ENCODE measurements around the gene IGFL2. TPM values are rescaled to one million over a fixed set of nuclear protein-coding genes. Genes with fewer than 3 reads are reported as not detected.
"Not testable (repeated sequence)": the region's sequence is repeated elsewhere in the genome, so short reads cannot be mapped to it uniquely, and the experiment has no call there.

IGFL2 gene
- total RNA-seq, 1 experiment from 2014 or later, result not detected

- DNase-seq (ENCODE audit: low read depth, low spot score); H3K79me2 ChIP-seq (ENCODE audit: insufficient read depth, low read length); POLR2A ChIA-PET; H3K4me3 ChIP-seq (replicated peaks in 1 of 2; ENCODE audit: low read depth in 1 of 2, low read length in 2 of 2); H3K27me3 ChIP-seq (ENCODE audit: insufficient read depth, low read length); H3K36me3 ChIP-seq (ENCODE audit: control insufficient read depth in 1 of 2, insufficient read depth in 2 of 2, low read length in 2 of 2); H3K9ac ChIP-seq (ENCODE audit: low read length); ATAC-seq; BruUV-seq (replicated peaks); H2AFZ ChIP-seq (ENCODE audit: low read depth, low read length, poor library complexity, severe bottlenecking); RAD21 ChIA-PET (ENCODE audit: low non-redundant PET in 1 of 2, low total read pairs in 2 of 2, uncharacterized antibody in 2 of 2, unreplicated experiment in 2 of 2); H4K20me1 ChIP-seq (ENCODE audit: insufficient read depth); H3K27ac ChIP-seq (ENCODE audit: low read depth, low read length); H3K9me2 ChIP-seq (ENCODE audit: insufficient read depth); H3K9me3 ChIP-seq (ENCODE audit: control insufficient read depth in 1 of 2, insufficient read depth in 1 of 2, low read depth in 1 of 2, low read length in 2 of 2); H3K4me2 ChIP-seq (ENCODE audit: low read length); CTCF ChIA-PET; intact Hi-C loops (cut with micrococcal nuclease): not testable (repeated sequence)
- H3K4me1 ChIP-seq (ENCODE audit: control insufficient read depth in 1 of 2, insufficient read depth in 2 of 2, low read length in 2 of 2), result peaks cover 32 to 64% of the 10 kb centered on the region in 2 experiments
Measured at GRCh38 chr19:46207858-46208257, 59.8 kb downstream of the IGFL2 start.

- RAD21 ChIA-PET (ENCODE audit: low non-redundant PET in 1 of 2, low total read pairs in 2 of 2, uncharacterized antibody in 2 of 2, unreplicated experiment in 2 of 2), result no interaction called here
- Histone ChIP-seq H4K20me1 (ENCODE audit: insufficient read depth) (no peaks in the 10 kb centered on the region), H3K4me2 (ENCODE audit: low read length) (no peak overlapping the region), H3K36me3 (ENCODE audit: control insufficient read depth in 1 of 2, insufficient read depth in 2 of 2, low read length in 2 of 2) (no peaks in the 10 kb centered on the region), H3K79me2 (ENCODE audit: insufficient read depth, low read length) (no peaks in the 10 kb centered on the region), H3K4me1 (ENCODE audit: control insufficient read depth in 1 of 2, insufficient read depth in 2 of 2, low read length in 2 of 2) (peaks cover 27 to 61% of the 10 kb centered on the region in 2 experiments), H3K27me3 (ENCODE audit: insufficient read depth, low read length) (peaks cover 9% of the 10 kb centered on the region; the same call in 1 of the 2 replicates), H3K4me3 (replicated peaks in 1 of 2; ENCODE audit: low read depth in 1 of 2, low read length in 2 of 2) (no peak overlapping the region), H3K9me3 (ENCODE audit: control insufficient read depth in 1 of 2, insufficient read depth in 1 of 2, low read depth in 1 of 2, low read length in 2 of 2) (no peaks in the 10 kb centered on the region), H3K9ac (ENCODE audit: low read length) (no peak overlapping the region), H3K9me2 (ENCODE audit: insufficient read depth) (no peaks in the 10 kb centered on the region), H3K27ac (ENCODE audit: low read depth, low read length) (no peak overlapping the region), H2AFZ (ENCODE audit: low read depth, low read length, poor library complexity, severe bottlenecking) (no peak overlapping the region)
- POLR2A ChIA-PET, result no interaction called here
- intact Hi-C loops (cut with micrococcal nuclease), result no loop called here
- CTCF ChIA-PET, result no interaction called here
- DNase-seq (ENCODE audit: low read depth, low spot score), result no peak
- ATAC-seq, result no peak
- BruUV-seq (replicated peaks), result no TSS peak
- TF ChIP-seq, protein P1, sequence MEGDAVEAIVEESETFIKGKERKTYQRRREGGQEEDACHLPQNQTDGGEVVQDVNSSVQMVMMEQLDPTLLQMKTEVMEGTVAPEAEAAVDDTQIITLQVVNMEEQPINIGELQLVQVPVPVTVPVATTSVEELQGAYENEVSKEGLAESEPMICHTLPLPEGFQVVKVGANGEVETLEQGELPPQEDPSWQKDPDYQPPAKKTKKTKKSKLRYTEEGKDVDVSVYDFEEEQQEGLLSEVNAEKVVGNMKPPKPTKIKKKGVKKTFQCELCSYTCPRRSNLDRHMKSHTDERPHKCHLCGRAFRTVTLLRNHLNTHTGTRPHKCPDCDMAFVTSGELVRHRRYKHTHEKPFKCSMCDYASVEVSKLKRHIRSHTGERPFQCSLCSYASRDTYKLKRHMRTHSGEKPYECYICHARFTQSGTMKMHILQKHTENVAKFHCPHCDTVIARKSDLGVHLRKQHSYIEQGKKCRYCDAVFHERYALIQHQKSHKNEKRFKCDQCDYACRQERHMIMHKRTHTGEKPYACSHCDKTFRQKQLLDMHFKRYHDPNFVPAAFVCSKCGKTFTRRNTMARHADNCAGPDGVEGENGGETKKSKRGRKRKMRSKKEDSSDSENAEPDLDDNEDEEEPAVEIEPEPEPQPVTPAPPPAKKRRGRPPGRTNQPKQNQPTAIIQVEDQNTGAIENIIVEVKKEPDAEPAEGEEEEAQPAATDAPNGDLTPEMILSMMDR (IDR thresholded peaks at IDR 0.05 in 2 of 3, conservative IDR thresholded peaks at IDR 0.05 in 1 of 3; ENCODE audit: borderline replicate concordance in 1 of 3, insufficient read depth in 1 of 3, low read depth in 2 of 3, low read length in 2 of 3), result no peak
- no peak for TF ChIP-seq TCF7L2 (IDR thresholded peaks at IDR 0.05; ENCODE audit: borderline replicate concordance, extremely low read depth, insufficient read depth, insufficient read length)
- TF ChIP-seq CBX3 (IDR thresholded peaks at IDR 0.05; ENCODE audit: low read depth), result no peak
- no peak for TF ChIP-seq SIN3A (IDR thresholded peaks at IDR 0.05; ENCODE audit: low read depth)
- no peak for TF ChIP-seq YY1 (IDR thresholded peaks at IDR 0.05; ENCODE audit: extremely low read depth, insufficient replicate concordance, low read depth, low read length)
- TF ChIP-seq ZNF274 (IDR thresholded peaks at IDR 0.05; ENCODE audit: low read depth, low read length), result no peak
- TF ChIP-seq SRF (IDR thresholded peaks at IDR 0.05; ENCODE audit: low read depth), result no peak
- no peak for TF ChIP-seq POLR2A (IDR thresholded peaks at IDR 0.05; ENCODE audit: borderline replicate concordance, extremely low read depth, insufficient read depth, insufficient read length)
- no peak for TF ChIP-seq EZH2phosphoT487 (IDR thresholded peaks at IDR 0.05; ENCODE audit: borderline replicate concordance)
- TF ChIP-seq, protein P2, sequence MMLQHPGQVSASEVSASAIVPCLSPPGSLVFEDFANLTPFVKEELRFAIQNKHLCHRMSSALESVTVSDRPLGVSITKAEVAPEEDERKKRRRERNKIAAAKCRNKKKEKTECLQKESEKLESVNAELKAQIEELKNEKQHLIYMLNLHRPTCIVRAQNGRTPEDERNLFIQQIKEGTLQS (IDR thresholded peaks at IDR 0.05), result no peak
- TF ChIP-seq, protein P3, sequence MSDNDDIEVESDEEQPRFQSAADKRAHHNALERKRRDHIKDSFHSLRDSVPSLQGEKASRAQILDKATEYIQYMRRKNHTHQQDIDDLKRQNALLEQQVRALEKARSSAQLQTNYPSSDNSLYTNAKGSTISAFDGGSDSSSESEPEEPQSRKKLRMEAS (IDR thresholded peaks at IDR 0.05), result no peak
- TF ChIP-seq ZFX (IDR thresholded peaks at IDR 0.05), result no peak
- no peak for TF ChIP-seq CEBPB (IDR thresholded peaks at IDR 0.05; ENCODE audit: low read depth)
- TF ChIP-seq EGR1 (IDR thresholded peaks at IDR 0.05; ENCODE audit: low read depth), result no peak
- TF ChIP-seq ELF1 (IDR thresholded peaks at IDR 0.05; ENCODE audit: borderline replicate concordance, low read depth), result no peak
- TF ChIP-seq FOSL1 (IDR thresholded peaks at IDR 0.05; ENCODE audit: low read depth), result no peak
- no peak for TF ChIP-seq ZBTB33 (IDR thresholded peaks at IDR 0.05; ENCODE audit: extremely low read depth, insufficient replicate concordance, low read length)
- no peak for TF ChIP-seq RAD21 (IDR thresholded peaks at IDR 0.05; ENCODE audit: low read depth)
Measured at GRCh38 chr19:46209051-46209450, 61.0 kb downstream of the IGFL2 start.
